Hypothalamus (tissue), 51 donors: ENCODE results near the gene CPA4.

Experiments used
- DNase-seq, 51 donors: peaks; one replicate each; lab custom pipeline; 2025; lab: John Stamatoyannopoulos, UW

CPA4 gene

DNA sequence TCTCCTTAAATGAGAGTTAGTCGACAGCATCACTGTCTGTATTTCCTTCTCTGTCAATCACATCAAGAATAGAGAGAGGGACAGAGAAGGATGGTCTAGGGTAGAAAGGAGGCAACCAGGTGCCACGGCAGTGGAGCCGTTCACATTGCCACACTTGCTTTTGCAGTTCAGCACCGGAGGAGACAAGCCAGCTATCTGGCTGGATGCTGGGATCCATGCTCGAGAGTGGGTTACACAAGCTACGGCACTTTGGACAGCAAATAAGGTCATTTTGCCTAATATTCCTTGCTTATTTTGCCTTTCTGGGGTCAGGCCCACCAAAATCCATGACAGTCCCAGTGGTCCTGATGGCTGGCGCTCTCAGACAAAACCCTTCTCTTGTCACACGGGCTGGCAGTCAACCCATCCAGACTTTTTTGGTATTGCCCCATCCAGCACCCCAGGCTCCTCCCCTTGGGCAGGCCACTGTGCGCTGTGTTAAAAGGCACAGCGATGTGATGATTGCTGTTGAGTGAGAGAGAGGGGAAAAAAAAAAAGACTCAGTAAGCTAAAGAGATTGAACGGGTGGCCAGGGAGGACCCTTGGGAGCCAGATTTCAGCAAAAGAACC, 17.9 kb upstream of the CPA4 start:
- DNase-seq, result no peak

DNA sequence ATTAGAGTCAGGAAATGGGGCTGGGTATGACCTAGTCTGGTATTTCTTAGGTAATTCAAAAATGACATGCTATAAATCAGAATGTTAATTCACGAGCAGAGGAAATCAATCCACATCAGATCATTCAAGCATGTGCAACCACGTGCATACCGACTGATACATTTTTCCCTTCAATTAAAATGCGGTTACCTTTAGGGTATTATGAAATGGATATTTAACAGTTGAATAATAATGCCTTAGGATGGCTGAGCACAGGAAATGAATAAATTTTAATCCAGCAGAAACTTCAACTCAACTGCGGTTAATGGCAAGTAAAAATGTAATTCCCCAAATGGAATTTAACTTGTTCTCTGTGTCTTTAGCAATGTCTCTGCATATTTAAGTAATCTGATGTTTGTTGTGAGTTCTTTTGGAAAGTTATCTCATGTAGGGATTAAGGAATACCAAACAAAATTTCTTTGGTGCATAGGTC, 17.1 kb upstream of the CPA4 start:
- DNase-seq, result no peak

- peak in 1 of 51 donors; percentile 59 for DNase-seq
Measured at GRCh38 chr7:130276796-130277762, 15.9 kb upstream of the CPA4 start.

GRCh38 chr7:130277763-130278643, 15.0 kb upstream of the CPA4 start:
- peak in 38 of 51 donors; percentile 5 to 82 (median 36) for DNase-seq

DNA sequence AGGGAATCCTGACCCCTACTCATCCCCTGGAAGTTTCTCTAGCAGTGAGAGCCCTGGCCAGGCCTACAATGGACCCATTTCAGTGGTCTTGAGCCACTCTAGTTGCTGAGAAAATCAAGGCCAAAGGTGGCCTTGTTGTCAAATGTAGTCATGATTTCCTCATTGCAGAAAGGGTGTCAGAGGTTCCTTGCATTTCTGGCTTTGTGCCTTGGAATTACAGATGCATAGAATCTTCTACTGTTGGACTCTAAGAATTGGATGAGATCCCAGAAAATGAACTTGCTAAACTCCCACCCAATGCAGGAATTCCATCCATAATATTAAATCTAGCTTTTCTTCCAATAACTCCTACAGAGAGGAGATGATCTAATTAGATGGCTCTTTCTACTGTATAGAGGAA, 14.1 kb upstream of the CPA4 start:
- no peak for DNase-seq

GRCh38 chr7:130279286-130279685, 13.7 kb upstream of the CPA4 start:
- no peak for DNase-seq

DNA sequence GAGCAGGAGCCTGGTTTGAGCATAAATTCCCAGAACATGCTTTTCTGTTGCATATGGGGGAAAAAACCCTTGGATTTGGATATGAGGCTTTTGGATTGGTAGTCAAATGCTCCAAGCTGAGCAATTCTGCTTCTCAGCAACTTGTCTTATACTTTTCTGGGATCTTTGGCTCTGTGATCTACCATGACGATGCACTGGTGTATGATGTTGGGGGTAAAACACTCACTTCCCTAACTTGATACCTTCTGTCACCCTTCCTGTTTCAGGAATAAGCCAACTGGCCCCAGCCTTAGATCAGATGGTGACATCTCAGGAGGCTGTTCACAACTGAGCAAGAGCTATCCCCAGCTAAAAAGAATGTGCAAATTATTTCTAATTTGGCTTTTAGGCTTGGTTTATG, 13.1 kb upstream of the CPA4 start:
- DNase-seq, result no peak

DNA sequence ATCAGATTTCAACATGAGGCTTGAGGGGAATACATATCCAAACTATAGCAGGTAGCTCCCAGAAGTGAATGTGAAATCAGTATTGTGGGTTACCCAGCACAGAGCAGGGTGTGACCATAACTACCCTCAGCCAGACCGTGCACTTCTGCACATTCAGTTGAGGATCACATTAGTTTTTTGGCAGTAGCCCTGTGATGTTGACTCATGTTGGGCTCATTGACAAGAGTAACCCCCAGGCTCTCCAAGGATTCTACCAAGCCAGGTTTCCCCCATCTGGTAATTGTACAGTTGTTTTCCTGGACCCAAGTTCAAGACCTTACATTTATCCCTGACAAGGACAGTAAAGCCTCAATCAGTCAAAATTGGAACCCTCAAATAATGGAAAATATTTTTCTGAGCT, 11.7 kb upstream of the CPA4 start:
- no peak for DNase-seq

DNA sequence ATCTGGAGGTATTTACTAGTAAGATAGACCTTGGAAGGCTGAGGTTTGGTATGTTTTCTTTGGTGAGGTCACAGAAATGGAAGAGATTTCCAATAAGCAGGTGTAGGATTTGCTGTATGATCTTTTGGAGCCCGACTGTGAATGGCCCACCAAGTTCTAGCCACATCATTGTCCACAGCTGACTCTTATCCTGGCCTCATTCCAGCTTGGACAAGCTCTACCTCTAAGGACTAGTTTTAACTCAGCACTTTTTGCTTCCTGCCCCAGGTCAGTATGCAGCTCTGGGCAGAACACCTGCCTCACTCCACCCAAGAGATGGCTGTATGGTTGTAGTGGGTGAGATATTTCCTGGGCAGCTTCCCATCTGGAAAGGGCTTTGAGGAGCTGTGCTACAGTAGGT, 6.1 kb upstream of the CPA4 start:
- DNase-seq, result no peak

GRCh38 chr7:130288168-130288567, 4.8 kb upstream of the CPA4 start:
- DNase-seq, result no peak

DNA sequence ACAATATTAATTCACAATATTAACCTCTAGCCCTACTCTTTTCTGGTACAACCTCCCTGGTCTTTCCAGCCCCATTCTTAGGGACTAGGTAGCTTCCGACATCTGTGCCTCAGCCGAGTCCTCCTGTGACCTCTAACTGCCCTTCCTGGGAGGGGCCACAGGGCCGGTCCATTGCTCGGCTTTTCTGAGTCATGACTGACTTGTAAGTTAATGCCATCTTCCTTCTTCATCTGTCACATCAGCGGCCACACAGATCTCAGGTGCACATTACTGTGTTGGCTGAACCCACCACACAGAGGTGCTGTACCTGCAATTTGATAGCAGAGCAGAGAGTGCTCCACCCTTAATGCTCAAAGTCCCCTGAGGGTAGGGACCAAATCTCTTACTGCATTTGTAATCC, 4.1 kb upstream of the CPA4 start:
- DNase-seq, result no peak

GRCh38 chr7:130289478-130289877, 3.5 kb upstream of the CPA4 start:
- no peak for DNase-seq

- DNase-seq, result no peak
Measured at GRCh38 chr7:130290745-130291144, 2.2 kb upstream of the CPA4 start.

GRCh38 chr7:130293521-130293920, 560 bp downstream of the CPA4 start:
- DNase-seq, result no peak

GRCh38 chr7:130294314-130294713, 1.4 kb downstream of the CPA4 start:
- peak in 1 of 51 donors; percentile 32 for DNase-seq

DNA sequence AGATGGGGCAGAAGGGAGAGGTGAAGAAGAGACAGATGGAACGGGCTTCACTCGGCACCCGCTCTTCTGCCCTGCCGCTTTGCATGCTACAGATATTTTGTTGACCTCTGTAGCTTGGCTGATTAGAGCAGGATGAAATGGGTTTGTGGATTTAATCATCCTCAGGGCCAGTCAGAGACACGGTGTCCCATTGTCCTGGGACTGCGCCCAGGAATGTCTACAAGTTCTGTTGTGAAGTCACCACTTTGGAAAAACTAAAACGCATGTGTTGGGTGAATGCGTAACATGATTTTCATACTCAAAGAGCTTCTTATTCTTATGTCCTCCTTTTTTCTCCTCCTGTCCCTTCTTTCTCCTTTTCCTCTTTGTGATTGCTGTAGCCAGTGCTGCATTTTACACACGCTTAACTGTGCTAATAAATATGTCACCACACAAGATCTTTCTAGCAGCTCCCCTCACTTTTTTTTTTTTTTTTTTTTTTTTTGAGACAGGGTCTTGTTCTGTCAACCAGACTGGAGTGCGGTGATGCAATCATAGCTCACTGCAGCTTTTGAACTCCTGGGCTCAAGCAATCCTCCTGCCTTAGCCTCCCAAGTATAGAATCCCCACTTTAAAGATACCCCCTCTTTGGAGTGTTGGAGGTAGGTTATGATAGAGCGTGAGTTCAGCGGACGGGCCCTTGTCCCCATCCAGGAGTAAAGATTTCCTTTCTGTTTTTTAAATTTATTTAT, 3.4 kb downstream of the CPA4 start:
- DNase-seq, result no peak

- DNase-seq, result peak in 8 of 51 donors; percentile 5 to 43 (median 19)
Measured at GRCh38 chr7:130297628-130298543, 4.9 kb downstream of the CPA4 start.

DNA sequence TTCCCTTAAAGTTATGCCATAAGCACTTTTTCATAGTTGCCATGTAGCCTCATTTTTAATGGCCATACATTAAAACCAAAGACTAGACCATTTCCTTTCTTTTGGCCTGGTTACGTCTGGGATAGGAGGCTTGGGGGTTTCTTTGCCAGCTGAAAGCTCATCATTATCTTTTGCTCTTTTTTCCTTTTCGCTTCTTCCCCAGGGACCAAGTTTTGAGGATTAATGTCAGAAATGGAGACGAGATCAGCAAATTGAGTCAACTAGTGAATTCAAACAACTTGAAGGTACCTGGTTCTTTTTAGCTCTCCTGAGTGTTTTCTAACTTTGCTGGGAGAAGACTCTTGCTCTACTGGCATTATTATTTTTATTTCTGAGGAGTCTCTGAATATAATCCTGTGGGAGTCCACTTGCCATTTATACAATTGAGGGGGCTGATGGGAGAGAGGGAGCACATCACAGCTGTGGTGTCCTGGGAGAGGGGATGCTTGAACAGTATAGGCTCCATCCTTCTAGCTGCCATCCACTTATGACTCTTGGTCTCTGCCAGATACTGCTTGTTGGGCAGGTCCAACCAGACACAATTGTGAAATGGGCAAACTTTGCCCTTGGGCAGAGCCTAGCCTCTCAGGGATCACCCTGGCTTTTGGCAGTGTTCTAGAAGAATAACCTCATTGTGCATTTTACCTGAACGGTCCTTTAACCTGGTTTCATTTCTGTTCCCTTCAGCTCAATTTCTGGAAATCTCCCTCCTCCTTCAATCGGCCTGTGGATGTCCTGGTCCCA, 5.8 kb downstream of the CPA4 start:
- no peak for DNase-seq
